Small intestine (tissue), 7 donors: ENCODE measurements around the gene KIR2DL1. TPM values are rescaled to one million over a fixed set of nuclear protein-coding genes. Genes with fewer than 3 reads are reported as not detected.

ENCODE experiments used
- DNase-seq, 2 donors: peaks; one replicate each; pipeline versions ENCODE4 v3.0.0 to v3.0.0-alpha.2; 2013
- FAIRE-seq: peaks from 2 replicates; lab custom pipeline; 2012; peaks lifted over from hg19 to GRCh38; lab: Jason Lieb, UNC
- H3K27ac ChIP-seq, 3 donors: one replicate each; pipeline ENCODE4 v1.5.1; 2013; ENCODE audit warnings: low read length in 2 of 3, mild to moderate bottlenecking in 2 of 3, control low read depth in 1 of 3, inconsistent platforms in 1 of 3, low read depth in 1 of 3, moderate library complexity in 1 of 3
- H3K27me3 ChIP-seq, 3 donors: one replicate each; pipeline ENCODE4 v1.6.1; 2013; ENCODE audit warnings: low read length in 3 of 3, inconsistent platforms in 1 of 3; ENCODE audit not compliant: control insufficient read depth in 3 of 3, insufficient read depth in 3 of 3
- H3K36me3 ChIP-seq, 3 donors: one replicate each; pipeline ENCODE4 v1.6.1; 2013; ENCODE audit warnings: low read length in 3 of 3, inconsistent platforms in 1 of 3, low read depth in 1 of 3, mild to moderate bottlenecking in 1 of 3, moderate library complexity in 1 of 3; ENCODE audit not compliant: control insufficient read depth in 3 of 3, insufficient read depth in 2 of 3
- H3K4me1 ChIP-seq, 3 donors: one replicate each; pipeline ENCODE4 v1.6.1; 2013; ENCODE audit warnings: low read length in 2 of 3, inconsistent platforms in 1 of 3, low read depth in 1 of 3, mild to moderate bottlenecking in 1 of 3, moderate library complexity in 1 of 3; ENCODE audit not compliant: control insufficient read depth in 3 of 3, insufficient read depth in 2 of 3
- H3K4me3 ChIP-seq, 3 donors: one replicate each; pipeline ENCODE4 v1.5.1; 2013; ENCODE audit warnings: low read length in 3 of 3, control low read depth in 1 of 3, inconsistent platforms in 1 of 3, low read depth in 1 of 3, mild to moderate bottlenecking in 1 of 3, moderate library complexity in 1 of 3
- H3K9me3 ChIP-seq, 2 donors: one replicate each; pipeline ENCODE4 v1.6.1; 2013; ENCODE audit warnings: low read depth in 1 of 2, low read length in 1 of 2; ENCODE audit not compliant: control insufficient read depth in 2 of 2, insufficient read depth in 1 of 2
- WGBS, 3 donors: extraction: QIAGEN DNeasy Blood & Tissue Kit; methylation state at CpG; one replicate each; pipeline ENCODE4 v1.1.7; 2013; 5-methylcytosine and 5-hydroxymethylcytosine counted together
- polyA plus RNA-seq, 4 donors: library from polyadenylated mRNA; stranded (reverse) in 3 of 4; unstranded in 1 of 4; fragments of 200-250 nt in 3 of 4; fragments of 120-200 nt in 1 of 4; gene quantifications; one replicate each; pipeline versions ENCODE4 v1.2.1 to v1.2.3, GENCODE V29; 2013
- donor health status: healthy with polysubstance abuse.
- donor health status: control.
- donor health status: control.
- donor health status: Bipolar disorder and iron deficiency.
- donor health status: healthy.

Gene KIR2DL1
- polyA plus RNA-seq, 4 donors: 0.04 to 0.07 TPM; not detected in 2

- DNase-seq: no peak
- Histone ChIP-seq H3K4me1 (no peaks in the 10 kb centered on the region), H3K9me3 (peaks cover 0 to 11% of the 10 kb centered on the region in 2 donors), H3K36me3 (no peaks in the 10 kb centered on the region), H3K27ac (no peak overlapping the region), H3K4me3 (no peak overlapping the region), H3K27me3 (peaks cover 0 to 2% (median 0%) of the 10 kb centered on the region in 3 donors)
- 69 to 80% (median 78%) methylated on average over 6 of the region's 6 CpGs for WGBS, 3 donors
- no peak for FAIRE-seq
Measured at GRCh38 chr19:54791476-54791875, 21.9 kb downstream of the KIR2DL1 start.

GRCh38 chr19:54792814-54793213 lies 23.2 kb downstream of the KIR2DL1 start:
- peaks cover 0 to 16% of the 10 kb centered on the region in 2 donors for H3K9me3 ChIP-seq
- no peaks in the 10 kb centered on the region for H3K36me3 ChIP-seq
- 51 to 58% (median 51%) methylated on average over 8 of the region's 8 CpGs for WGBS, 3 donors
- H3K27me3 ChIP-seq: peaks cover 0 to 2% (median 0%) of the 10 kb centered on the region in 3 donors
- no peak overlapping the region for H3K4me3 ChIP-seq
- no peaks in the 10 kb centered on the region for H3K4me1 ChIP-seq
- DNase-seq (peak in 1 of 2 donors; percentile 15), FAIRE-seq (no peak)
- H3K27ac ChIP-seq: peak overlapping the region in 2 of 3 donors; percentile 30 to 54

GRCh38 chr19:54795758-54796157 lies 26.2 kb downstream of the KIR2DL1 start:
- Histone ChIP-seq H3K9me3 (peaks cover 0 to 6% of the 10 kb centered on the region in 2 donors), H3K36me3 (no peaks in the 10 kb centered on the region), H3K27ac (no peak overlapping the region), H3K4me3 (no peak overlapping the region), H3K27me3 (peaks cover 0 to 2% (median 0%) of the 10 kb centered on the region in 3 donors), H3K4me1 (no peaks in the 10 kb centered on the region)
- DNase-seq (no peak), FAIRE-seq (no peak)
- WGBS, 3 donors: 60 to 69% (median 64%) methylated on average over 1 of the region's 1 CpG

- DNase-seq (peak in 1 of 2 donors; percentile 13), FAIRE-seq (no peak)
- Histone ChIP-seq H3K4me3 (no peak within 1 kb of the TSS), H3K27ac (no peak within 1 kb of the TSS), H3K36me3 (no peaks in the 10 kb centered on the region), H3K9me3 (peaks cover 0 to 8% of the 10 kb centered on the region in 2 donors), H3K4me1 (no peaks in the 10 kb centered on the region), H3K27me3 (peaks cover 0 to 4% (median 0%) of the 10 kb centered on the region in 3 donors)
- 65 to 85% (median 81%) methylated on average over 10 of the region's 10 CpGs for WGBS, 3 donors
Measured at GRCh38 chr19:54803410-54803809, 33.8 kb downstream of the KIR2DL1 start, which contains the start of gene KIR2DL4. KIR2DL4 (plus strand) TSS chr19:54803610; CDS start chr19:54803652, 42 bp downstream.

DNA sequence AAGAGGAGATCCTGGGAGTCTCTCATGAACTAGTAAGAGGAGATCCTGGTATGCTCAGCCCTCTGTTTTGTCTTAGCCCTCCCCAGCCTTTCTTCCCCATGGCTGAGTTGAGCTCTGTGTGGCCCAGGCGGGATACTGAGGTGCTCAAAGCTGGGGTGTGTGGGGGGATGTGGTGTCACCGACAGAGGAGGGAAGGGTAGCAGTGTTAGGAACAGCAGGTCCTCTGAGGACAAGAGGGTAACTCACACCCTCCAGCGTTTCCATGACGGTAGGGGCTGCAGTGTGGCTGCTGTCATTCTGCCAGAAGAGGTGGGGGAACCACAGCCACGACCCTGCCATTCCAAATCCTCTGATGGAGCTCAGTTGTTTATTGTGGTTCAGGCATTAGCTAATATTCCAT lies 34.5 kb downstream of the KIR2DL1 start:
- Histone ChIP-seq H3K27me3 (peaks cover 0 to 4% (median 0%) of the 10 kb centered on the region in 3 donors), H3K36me3 (no peaks in the 10 kb centered on the region), H3K27ac (no peak overlapping the region), H3K4me3 (no peak overlapping the region), H3K9me3 (peaks cover 0 to 8% of the 10 kb centered on the region in 2 donors), H3K4me1 (no peaks in the 10 kb centered on the region)
- FAIRE-seq: no peak
- WGBS, 3 donors: 54 to 63% (median 57%) methylated on average over 5 of the region's 5 CpGs
- DNase-seq: no peak

DNA sequence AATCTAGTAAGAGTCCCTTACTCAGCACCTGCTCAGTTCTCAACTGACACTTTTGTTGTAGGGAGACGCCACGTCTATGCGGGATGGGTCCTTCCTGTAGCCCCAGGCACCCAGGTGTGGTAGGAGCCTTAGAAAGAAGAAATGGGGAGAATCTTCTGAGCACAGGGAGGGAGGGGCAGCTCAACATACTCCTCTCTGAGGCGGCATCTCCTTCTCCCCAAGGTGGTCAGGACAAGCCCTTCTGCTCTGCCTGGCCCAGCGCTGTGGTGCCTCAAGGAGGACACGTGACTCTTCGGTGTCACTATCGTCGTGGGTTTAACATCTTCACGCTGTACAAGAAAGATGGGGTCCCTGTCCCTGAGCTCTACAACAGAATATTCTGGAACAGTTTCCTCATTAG lies 35.0 kb downstream of the KIR2DL1 start:
- no peaks in the 10 kb centered on the region for H3K36me3 ChIP-seq
- peaks cover 0 to 4% (median 0%) of the 10 kb centered on the region in 3 donors for H3K27me3 ChIP-seq
- peaks cover 0 to 8% of the 10 kb centered on the region in 2 donors for H3K9me3 ChIP-seq
- no peak for DNase-seq
- no peak overlapping the region for H3K4me3 ChIP-seq
- H3K4me1 ChIP-seq: no peaks in the 10 kb centered on the region
- 87 to 92% (median 88%) methylated on average over 9 to 10 of the region's 10 CpGs for WGBS, 3 donors
- FAIRE-seq: no peak
- no peak overlapping the region for H3K27ac ChIP-seq

- 84 to 86% (median 84%) methylated on average over 10 to 14 of the region's 14 CpGs for WGBS, 3 donors
- no peak overlapping the region for H3K27ac ChIP-seq
- H3K27me3 ChIP-seq: peaks cover 0 to 4% (median 0%) of the 10 kb centered on the region in 3 donors
- peaks cover 0 to 11% of the 10 kb centered on the region in 2 donors for H3K9me3 ChIP-seq
- FAIRE-seq (no peak), DNase-seq (no peak)
- H3K4me3 ChIP-seq: no peak overlapping the region
- H3K36me3 ChIP-seq: no peaks in the 10 kb centered on the region
- H3K4me1 ChIP-seq: no peaks in the 10 kb centered on the region
Measured at GRCh38 chr19:54805665-54806515, 36.3 kb downstream of the KIR2DL1 start.

DNA sequence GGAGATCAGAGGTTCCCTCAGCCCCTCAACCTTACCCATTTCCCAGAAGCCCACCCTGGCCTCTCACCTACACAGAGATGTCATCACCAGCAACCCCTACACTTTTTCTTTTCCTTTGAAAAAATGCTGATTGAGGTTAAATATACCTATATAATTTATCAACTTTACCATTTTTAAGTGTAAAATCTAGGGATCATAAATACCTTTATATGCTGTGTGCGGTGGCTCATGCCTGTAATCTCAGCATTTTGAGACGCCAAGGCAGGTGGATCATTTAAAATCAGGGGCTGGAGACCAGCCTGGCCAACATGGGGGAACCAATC lies 36.9 kb downstream of the KIR2DL1 start:
- no peak for FAIRE-seq
- Histone ChIP-seq H3K9me3 (peaks cover 0 to 11% of the 10 kb centered on the region in 2 donors), H3K27me3 (peaks cover 0 to 4% (median 0%) of the 10 kb centered on the region in 3 donors), H3K4me1 (no peaks in the 10 kb centered on the region), H3K4me3 (no peak overlapping the region), H3K27ac (no peak overlapping the region), H3K36me3 (no peaks in the 10 kb centered on the region)
- WGBS, 3 donors: 63 to 75% (median 70%) methylated on average over 2 of the region's 2 CpGs
- no peak for DNase-seq
